Adrenal gland (tissue), 19 donors: ENCODE measurements around the gene HECW1. TPM values are rescaled to one million over a fixed set of nuclear protein-coding genes. Genes with fewer than 3 reads are reported as not detected.
A peak's percentile ranks its signal among the peaks of the same experiment; 100 is the strongest.
"Not testable (repeated sequence)": the region's sequence is repeated elsewhere in the genome, so short reads cannot be mapped to it uniquely, and the experiment has no call there.

Experiments used
- DNase-seq, 7 donors: peaks; one replicate each; pipeline ENCODE4 v3.0.0-alpha.2; 2019 to 2020
- H3K27ac ChIP-seq, 5 donors: fragments of 200-600 bp; sonication (generic) in 4 of 5; 1 replicate in 3 of 5; 2 replicates in 2 of 5; pipeline versions ENCODE4 v1.5.1 to v1.8.0; 2016 to 2020; ENCODE audit warnings: mild to moderate bottlenecking in 1 of 5
- H3K27me3 ChIP-seq: fragments of 200-600 bp; 2 replicates; pipeline ENCODE4 v1.8.0; 2021
- H3K36me3 ChIP-seq, 2 donors: fragments of 200-600 bp; replicated peaks in 1 of 2; 1 replicate in 1 of 2; 2 replicates in 1 of 2; pipeline versions ENCODE4 v1.5.1 to v1.8.0; 2018 to 2022
- H3K4me1 ChIP-seq, 2 donors: fragments of 200-600 bp; replicated peaks in 1 of 2; 1 replicate in 1 of 2; 2 replicates in 1 of 2; pipeline versions ENCODE4 v1.5.1 to v1.8.0; 2018 to 2021
- H3K4me3 ChIP-seq, 4 donors: fragments of 200-600 bp; sonication (generic) in 3 of 4; one replicate each; pipeline ENCODE4 v1.5.1; 2016 to 2018
- H3K9me3 ChIP-seq, 3 donors: fragments of 200-600 bp; sonication (generic) in 1 of 3; replicated peaks in 1 of 3; 1 replicate in 2 of 3; 2 replicates in 1 of 3; pipeline versions ENCODE4 v1.5.1 to v1.8.0; 2016 to 2021
- POLR2A ChIP-seq, 2 donors: fragments of 450-650 bp; IDR thresholded peaks; one replicate each; pipeline ENCODE4 v1.6.1; 2017; ENCODE audit warnings: antibody characterized with exemption in 2 of 2, mild to moderate bottlenecking in 2 of 2, moderate library complexity in 1 of 2
- WGBS, 4 donors: extraction: QIAGEN DNeasy Blood & Tissue Kit in 2 of 4; methylation state at CpG; one replicate each; pipeline versions ENCODE4 v1.1.5 to v1.1.7; 2013 to 2017; 5-methylcytosine and 5-hydroxymethylcytosine counted together
- intact Hi-C, 2 donors: fragments of 100-400 bp; cut with DNase I; formaldehyde crosslinking; loops; one replicate each; pipeline versions ENCODE4 v1.14.1 to v1.15.0; 2022 to 2023
- long read RNA-seq, 10 donors: library from polyadenylated mRNA in 3 of 10; unstranded in 2 of 10; stranded (forward) in 1 of 10; transcript quantifications; one replicate each; pipeline ENCODE4 v2.0.0 and lab custom pipeline, GENCODE V29; 2021 to 2026
- polyA plus RNA-seq, 3 donors: library from polyadenylated mRNA; stranded (reverse); fragments of 200-250 nt in 2 of 3; fragments of 350-450 nt in 1 of 3; fragmentation: Illumina TruSeq in 1 of 3; extraction: RNeasy Lipid Tissue Mini Kit (QIAGEN cat#74804) in 1 of 3; gene quantifications; one replicate each; pipeline ENCODE4 v1.2.3, GENCODE V29; 2013 to 2014
- total RNA-seq, 9 donors: library from RNA; depleted of rRNA in 4 of 9; stranded (reverse); fragments of >200 nt in 4 of 9; fragments of 120-200 nt in 1 of 9; fragmentation: NEBNext Ultra II Directional in 1 of 9; extraction: Animal tissue kit (Norgen Biotek cat#: 25700) in 1 of 9; gene quantifications; one replicate each; pipeline versions ENCODE4 v1.1.0 to v1.2.4, GENCODE V29; 2013 to 2023
- TF ChIP-seq, protein P1 (sequence below), 6 experiments: fragments of 450-650 bp in 4 of 6; fragments of 200-600 bp in 2 of 6; sonication (generic) in 1 of 6; IDR thresholded peaks; 1 replicate in 5 of 6; 2 replicates in 1 of 6; pipeline versions ENCODE4 v1.5.1 to v1.8.0; 2016 to 2021; ENCODE audit warnings: antibody characterized with exemption in 6 of 6, mild to moderate bottlenecking in 2 of 6, moderate library complexity in 1 of 6
- donor health status: healthy with polysubstance abuse.
- donor health status: Bipolar disorder and iron deficiency.
- donor health status: DM: yes; HTN: yes; CAD: no.
- donor health status: DM: no; HTN: no; CAD: no.
- donor health status: DM: no; HTN: no; CAD: no.
- donor health status: DM: yes; HTN: yes; CAD: no.

HECW1 gene
- 1 to 10 TPM in 1 of 9 donors, under 1 TPM in 4, not detected in 4; under 0.01 to 3.2 (median 0.19) TPM for total RNA-seq
- polyA plus RNA-seq: under 1 TPM; 0.02 to 0.08 (median 0.03) TPM
- long read RNA-seq, donor 1: 0 reads
- long read RNA-seq, donor 2: 0 reads
- long read RNA-seq, donor 3: 0 reads
- long read RNA-seq, donor 4: 0 reads
- long read RNA-seq, donor 5: 0 reads
- long read RNA-seq, donor 6: 0 reads
- long read RNA-seq, donor 7: 0 reads
- long read RNA-seq, donor 8: 0 reads
- long read RNA-seq, donor 9: 0 reads
- long read RNA-seq, donor 10: 0 reads

GRCh38 chr7:43112459-43112940, at the start of gene HECW1:
HECW1 (plus strand) TSS chr7:43112647; CDS start chr7:43243906, 131,259 bp downstream.
- peaks cover 62% of the 10 kb centered on the region for H3K27me3 ChIP-seq
- no peaks in the 10 kb centered on the region for H3K36me3 ChIP-seq
- 1 to 2% (median 1%) methylated on average over 15 to 46 of the region's 46 CpGs for WGBS, 4 donors
- H3K27ac ChIP-seq: no peak within 1 kb of the TSS
- H3K9me3 ChIP-seq: no peaks in the 10 kb centered on the region
- peak within 1 kb of the TSS in 1 of 4 donors; percentile 37 for H3K4me3 ChIP-seq
- intact Hi-C loops: no loop called here
- TF ChIP-seq, protein P1, sequence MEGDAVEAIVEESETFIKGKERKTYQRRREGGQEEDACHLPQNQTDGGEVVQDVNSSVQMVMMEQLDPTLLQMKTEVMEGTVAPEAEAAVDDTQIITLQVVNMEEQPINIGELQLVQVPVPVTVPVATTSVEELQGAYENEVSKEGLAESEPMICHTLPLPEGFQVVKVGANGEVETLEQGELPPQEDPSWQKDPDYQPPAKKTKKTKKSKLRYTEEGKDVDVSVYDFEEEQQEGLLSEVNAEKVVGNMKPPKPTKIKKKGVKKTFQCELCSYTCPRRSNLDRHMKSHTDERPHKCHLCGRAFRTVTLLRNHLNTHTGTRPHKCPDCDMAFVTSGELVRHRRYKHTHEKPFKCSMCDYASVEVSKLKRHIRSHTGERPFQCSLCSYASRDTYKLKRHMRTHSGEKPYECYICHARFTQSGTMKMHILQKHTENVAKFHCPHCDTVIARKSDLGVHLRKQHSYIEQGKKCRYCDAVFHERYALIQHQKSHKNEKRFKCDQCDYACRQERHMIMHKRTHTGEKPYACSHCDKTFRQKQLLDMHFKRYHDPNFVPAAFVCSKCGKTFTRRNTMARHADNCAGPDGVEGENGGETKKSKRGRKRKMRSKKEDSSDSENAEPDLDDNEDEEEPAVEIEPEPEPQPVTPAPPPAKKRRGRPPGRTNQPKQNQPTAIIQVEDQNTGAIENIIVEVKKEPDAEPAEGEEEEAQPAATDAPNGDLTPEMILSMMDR (IDR thresholded peaks at IDR 0.05): no peak
- no peak for TF ChIP-seq POLR2A (IDR thresholded peaks at IDR 0.05)
- no peak for DNase-seq
- peaks cover 14 to 16% of the 10 kb centered on the region in 2 donors for H3K4me1 ChIP-seq

DNA sequence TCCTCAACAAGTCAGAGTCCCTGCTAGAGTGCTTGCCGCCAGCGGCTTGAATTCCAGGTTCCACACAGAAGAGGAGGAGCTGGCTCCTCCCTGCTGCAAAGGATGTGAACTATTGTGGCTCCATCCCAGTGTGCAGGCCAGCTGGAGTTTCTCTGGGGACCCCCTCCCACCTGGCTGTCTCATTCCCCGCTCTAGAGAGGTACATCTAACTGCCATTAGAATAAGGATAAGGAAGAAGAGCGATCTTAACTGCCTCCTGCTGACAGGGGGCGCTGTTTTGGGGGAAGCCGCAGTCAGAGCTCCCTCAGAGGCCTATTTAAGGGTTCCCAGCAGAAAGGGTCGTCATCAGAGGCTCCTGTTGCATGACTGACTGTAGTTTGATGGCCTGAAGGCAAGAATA, 40.8 kb upstream of the HECW1 start:
- WGBS, 4 donors: 58 to 65% (median 63%) methylated on average over 4 to 7 of the region's 7 CpGs
- intact Hi-C loops: no loop called here
- no peaks in the 10 kb centered on the region for H3K36me3 ChIP-seq

DNA sequence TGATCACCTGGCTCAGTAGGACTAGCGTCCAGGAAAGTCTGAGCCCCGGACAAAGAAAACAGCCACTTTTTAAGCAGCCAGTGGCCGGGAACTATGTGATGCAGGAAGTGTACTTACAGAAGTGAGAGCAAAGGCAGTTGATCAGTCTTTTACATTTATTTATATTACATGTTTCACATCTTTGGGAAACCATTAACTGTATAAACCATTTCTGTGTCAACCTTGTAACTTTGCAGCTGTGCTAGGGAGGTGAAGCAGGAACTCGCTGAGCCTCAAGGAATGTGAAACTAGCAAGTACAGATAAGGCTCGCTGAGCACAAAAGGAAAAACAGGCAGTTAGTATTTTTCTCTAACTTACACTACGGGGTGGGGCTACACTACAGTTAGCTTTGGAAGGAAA, 39.9 kb upstream of the HECW1 start:
- no peaks in the 10 kb centered on the region for H3K9me3 ChIP-seq
- WGBS, 4 donors: 57 to 71% (median 62%) methylated on average over 6 of the region's 6 CpGs
- no peak overlapping the region for H3K27ac ChIP-seq
- H3K27me3 ChIP-seq: no peaks in the 10 kb centered on the region
- intact Hi-C loops: no loop called here
- no peak overlapping the region for H3K4me3 ChIP-seq
- H3K36me3 ChIP-seq: no peaks in the 10 kb centered on the region
- no peak for DNase-seq
- H3K4me1 ChIP-seq: no peaks in the 10 kb centered on the region
- no peak for TF ChIP-seq POLR2A (IDR thresholded peaks at IDR 0.05)
- TF ChIP-seq, protein P1 (IDR thresholded peaks at IDR 0.05): no peak

More for the DNA sequence above, 40.8 kb upstream of the HECW1 start:
- TF ChIP-seq, protein P1 (IDR thresholded peaks at IDR 0.05): peak in 1 of 6 experiments; percentile 19
- no peak for TF ChIP-seq POLR2A (IDR thresholded peaks at IDR 0.05)
- no peak overlapping the region for H3K4me3 ChIP-seq
- no peak for DNase-seq
- H3K27me3 ChIP-seq: no peaks in the 10 kb centered on the region
- H3K27ac ChIP-seq: no peak overlapping the region
- H3K9me3 ChIP-seq: no peaks in the 10 kb centered on the region
- no peaks in the 10 kb centered on the region for H3K4me1 ChIP-seq

DNA sequence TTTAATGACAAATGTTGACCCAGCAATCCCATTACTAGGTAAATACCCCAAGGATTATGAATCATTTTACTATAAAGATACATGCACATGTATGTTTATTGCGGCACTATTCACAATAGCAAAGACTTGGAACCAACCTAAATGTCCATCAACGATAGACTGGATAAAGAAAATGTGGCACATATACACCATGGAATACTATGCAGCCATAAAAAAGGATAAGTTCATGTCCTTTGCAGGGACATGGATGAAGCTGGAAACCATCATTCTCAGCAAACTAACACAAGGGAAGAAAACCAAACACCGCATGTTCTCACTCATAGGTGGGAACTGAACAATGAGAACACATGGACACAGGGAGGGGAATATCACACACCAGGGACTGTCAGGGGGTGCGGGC, 38.6 kb upstream of the HECW1 start:
- H3K36me3 ChIP-seq, H3K4me3 ChIP-seq, intact Hi-C loops, H3K9me3 ChIP-seq, H3K27ac ChIP-seq, H3K27me3 ChIP-seq, H3K4me1 ChIP-seq, DNase-seq: not testable (repeated sequence)
- WGBS, 4 donors: 92 to 95% (median 93%) methylated on average over 4 of the region's 4 CpGs

- Histone ChIP-seq H3K4me1 (no peaks in the 10 kb centered on the region), H3K27me3 (no peaks in the 10 kb centered on the region), H3K27ac (no peak overlapping the region), H3K36me3 (no peaks in the 10 kb centered on the region), H3K9me3 (no peaks in the 10 kb centered on the region), H3K4me3 (no peak overlapping the region)
- 69 to 82% (median 76%) methylated on average over 5 of the region's 5 CpGs for WGBS, 4 donors
- intact Hi-C loops: no loop called here
- TF ChIP-seq POLR2A (IDR thresholded peaks at IDR 0.05): no peak
- TF ChIP-seq, protein P1 (IDR thresholded peaks at IDR 0.05): no peak
- no peak for DNase-seq
Observed at GRCh38 chr7:43076189-43076605, 36.2 kb upstream of the HECW1 start.
